Panc1 (cell line): ENCODE measurements around the gene SMPD4. TPM values are rescaled to one million over a fixed set of nuclear protein-coding genes. Genes with fewer than 3 reads are reported as not detected.
A peak's percentile ranks its signal among the peaks of the same experiment; 100 is the strongest.

Source experiments
- ATAC-seq: fragments of 200-7000 bp; cut with Tn5 transposase; 2 replicates; pipeline ENCODE4 v1.9.1; 2020; ENCODE audit warnings: mild to moderate bottlenecking, moderate library complexity
- BruUV-seq: library from RNA; stranded (reverse); fragments of 400-500 nt; replicated peaks from 2 replicates; lab custom pipeline; 2021; lab: Mats Ljungman, UMichigan
- CTCF ChIA-PET: fragments of 300-600 bp; sonication (Branson Sonifier 250); formaldehyde crosslinking; loops from one replicate; lab custom pipeline; 2022; ENCODE audit warnings: antibody characterized with exemption; lab: Charles Lee
- POLR2A ChIA-PET: fragments of 300-600 bp; sonication (Branson Sonifier 250); formaldehyde crosslinking; loops from one replicate; lab custom pipeline; 2022; ENCODE audit warnings: antibody characterized with exemption; lab: Charles Lee
- DNase-seq: peaks from one replicate; pipeline ENCODE4 v3.0.0-alpha.2; 2010; ENCODE audit warnings: low read depth, low spot score
- H3K27ac ChIP-seq: 2 replicates; pipeline ENCODE4 v1.5.1; 2011; ENCODE audit warnings: mild to moderate bottlenecking, low read length, inconsistent platforms
- H3K27me3 ChIP-seq: fragments of 200-500 bp; sonication (Bioruptor generic); 2 replicates; pipeline ENCODE4 v1.6.0; 2014; ENCODE audit warnings: low read length, inconsistent platforms; ENCODE audit not compliant: control insufficient read depth, insufficient read depth
- H3K36me3 ChIP-seq: fragments of 200-500 bp; sonication (Bioruptor generic); 2 replicates; pipeline ENCODE4 v1.5.1; 2014; ENCODE audit warnings: inconsistent platforms, mild to moderate bottlenecking, low read length, moderate library complexity; ENCODE audit not compliant: control insufficient read depth, insufficient read depth
- H3K4me1 ChIP-seq: 2 replicates; pipeline ENCODE4 v1.5.1; 2011; ENCODE audit warnings: inconsistent platforms, mild to moderate bottlenecking, low read length, moderate library complexity; ENCODE audit not compliant: control insufficient read depth, insufficient read depth
- H3K4me3 ChIP-seq, 2 experiments: 2 replicates each; pipeline ENCODE4 v1.5.1; 2011 to 2012; ENCODE audit warnings: low read depth in 2 of 2, low read length in 2 of 2, mild to moderate bottlenecking in 2 of 2, inconsistent platforms in 1 of 2, moderate library complexity in 1 of 2
- H3K9me3 ChIP-seq: fragments of 200-500 bp; sonication (Bioruptor generic); 2 replicates; pipeline ENCODE4 v1.5.1; 2014; ENCODE audit warnings: low read depth, mild to moderate bottlenecking, inconsistent platforms, low read length, moderate library complexity; ENCODE audit not compliant: control insufficient read depth, insufficient read depth
- POLR2AphosphoS5 ChIP-seq: IDR thresholded peaks from 2 replicates; pipeline ENCODE4 v1.6.1; 2012; ENCODE audit warnings: mild to moderate bottlenecking, low read depth, low read length, moderate library complexity
- SIN3A ChIP-seq: IDR thresholded peaks from 2 replicates; pipeline ENCODE4 v1.6.1; 2012; ENCODE audit warnings: low read depth, mild to moderate bottlenecking, low read length, moderate library complexity, borderline replicate concordance; ENCODE audit not compliant: insufficient read depth
- TCF7L2 ChIP-seq: IDR thresholded peaks from 2 replicates; pipeline ENCODE4 v1.6.1; 2011; ENCODE audit warnings: mild to moderate bottlenecking, low read depth, low read length, inconsistent platforms
- in situ Hi-C: cut with HindIII; loops from 2 replicates; pipeline ENCODE4 v1.10.0; 2016; ENCODE audit warnings: low sequenced_read_pairs, low pct_unique_long_range_greater_than_20kb
- intact Hi-C: fragments of 100-400 bp; cut with micrococcal nuclease; formaldehyde crosslinking; loops from one replicate; pipeline ENCODE4 v1.10.0; 2022; ENCODE audit not compliant: unreplicated experiment
- total RNA-seq: library from RNA; stranded (reverse); gene quantifications from one replicate; pipeline ENCODE4 v1.2.1, GENCODE V29; 2021; ENCODE audit not compliant: unreplicated experiment
- TF ChIP-seq, protein P1 (sequence below), 2 experiments: IDR thresholded peaks; 2 replicates each; pipeline ENCODE4 v1.6.1; 2011 to 2012; ENCODE audit warnings: low read depth in 2 of 2, control low read depth in 1 of 2, low read length in 1 of 2, mild to moderate bottlenecking in 1 of 2, moderate library complexity in 1 of 2; ENCODE audit not compliant: insufficient read depth in 1 of 2
- TF ChIP-seq, protein P2 (sequence below): fragments of 450-650 bp; IDR thresholded peaks from 2 replicates; pipeline ENCODE4 v1.5.1; 2017; ENCODE audit warnings: mild to moderate bottlenecking

The SMPD4 gene
- total RNA-seq, 1 experiment from 2014 or later: 89.0 TPM

DNA sequence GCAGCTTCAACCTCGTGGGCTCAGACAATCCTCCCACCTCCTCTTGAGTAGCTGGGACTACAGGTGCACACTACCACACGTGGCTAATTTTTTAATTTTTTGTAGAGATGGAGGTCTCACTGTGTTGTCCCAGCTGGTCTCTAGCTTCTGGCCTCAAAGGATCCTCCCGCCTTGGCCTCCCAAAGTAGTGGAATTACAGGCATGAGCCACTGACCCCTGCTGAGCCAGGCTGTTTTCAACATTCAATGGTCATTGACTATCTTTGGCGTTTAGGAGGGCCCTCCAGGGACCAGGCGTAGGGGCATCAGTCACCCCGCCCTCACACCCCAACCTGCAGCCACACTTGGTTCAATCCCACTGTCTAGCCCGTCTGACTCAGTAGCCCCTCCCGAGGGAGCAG is 5.9 kb upstream of the SMPD4 start:
- DNase-seq: no peak
- CTCF ChIA-PET: no interaction called here
- ATAC-seq: no peak
- Histone ChIP-seq H3K4me1 (no peaks in the 10 kb centered on the region), H3K27me3 (no peaks in the 10 kb centered on the region), H3K36me3 (no peaks in the 10 kb centered on the region), H3K27ac (no peak overlapping the region), H3K4me3 (no peak overlapping the region), H3K9me3 (no peaks in the 10 kb centered on the region)
- no TSS peak for BruUV-seq
- intact Hi-C loops: no loop called here
- POLR2A ChIA-PET: interaction anchor here (0.7 kb wide), 1 partner anchor 18 kb away, joined by 5 read pairs; no protein-coding TSS in a partner anchor
- in situ Hi-C loops: no loop called here
- TF ChIP-seq TCF7L2 (no peak), POLR2AphosphoS5 (no peak), SIN3A (no peak)
- TF ChIP-seq, protein P1, sequence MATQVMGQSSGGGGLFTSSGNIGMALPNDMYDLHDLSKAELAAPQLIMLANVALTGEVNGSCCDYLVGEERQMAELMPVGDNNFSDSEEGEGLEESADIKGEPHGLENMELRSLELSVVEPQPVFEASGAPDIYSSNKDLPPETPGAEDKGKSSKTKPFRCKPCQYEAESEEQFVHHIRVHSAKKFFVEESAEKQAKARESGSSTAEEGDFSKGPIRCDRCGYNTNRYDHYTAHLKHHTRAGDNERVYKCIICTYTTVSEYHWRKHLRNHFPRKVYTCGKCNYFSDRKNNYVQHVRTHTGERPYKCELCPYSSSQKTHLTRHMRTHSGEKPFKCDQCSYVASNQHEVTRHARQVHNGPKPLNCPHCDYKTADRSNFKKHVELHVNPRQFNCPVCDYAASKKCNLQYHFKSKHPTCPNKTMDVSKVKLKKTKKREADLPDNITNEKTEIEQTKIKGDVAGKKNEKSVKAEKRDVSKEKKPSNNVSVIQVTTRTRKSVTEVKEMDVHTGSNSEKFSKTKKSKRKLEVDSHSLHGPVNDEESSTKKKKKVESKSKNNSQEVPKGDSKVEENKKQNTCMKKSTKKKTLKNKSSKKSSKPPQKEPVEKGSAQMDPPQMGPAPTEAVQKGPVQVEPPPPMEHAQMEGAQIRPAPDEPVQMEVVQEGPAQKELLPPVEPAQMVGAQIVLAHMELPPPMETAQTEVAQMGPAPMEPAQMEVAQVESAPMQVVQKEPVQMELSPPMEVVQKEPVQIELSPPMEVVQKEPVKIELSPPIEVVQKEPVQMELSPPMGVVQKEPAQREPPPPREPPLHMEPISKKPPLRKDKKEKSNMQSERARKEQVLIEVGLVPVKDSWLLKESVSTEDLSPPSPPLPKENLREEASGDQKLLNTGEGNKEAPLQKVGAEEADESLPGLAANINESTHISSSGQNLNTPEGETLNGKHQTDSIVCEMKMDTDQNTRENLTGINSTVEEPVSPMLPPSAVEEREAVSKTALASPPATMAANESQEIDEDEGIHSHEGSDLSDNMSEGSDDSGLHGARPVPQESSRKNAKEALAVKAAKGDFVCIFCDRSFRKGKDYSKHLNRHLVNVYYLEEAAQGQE (IDR thresholded peaks at IDR 0.05; ENCODE audit: insufficient read depth in 1 of 2, low read depth in 2 of 2, low read length in 1 of 2): no peak
- TF ChIP-seq, protein P2, sequence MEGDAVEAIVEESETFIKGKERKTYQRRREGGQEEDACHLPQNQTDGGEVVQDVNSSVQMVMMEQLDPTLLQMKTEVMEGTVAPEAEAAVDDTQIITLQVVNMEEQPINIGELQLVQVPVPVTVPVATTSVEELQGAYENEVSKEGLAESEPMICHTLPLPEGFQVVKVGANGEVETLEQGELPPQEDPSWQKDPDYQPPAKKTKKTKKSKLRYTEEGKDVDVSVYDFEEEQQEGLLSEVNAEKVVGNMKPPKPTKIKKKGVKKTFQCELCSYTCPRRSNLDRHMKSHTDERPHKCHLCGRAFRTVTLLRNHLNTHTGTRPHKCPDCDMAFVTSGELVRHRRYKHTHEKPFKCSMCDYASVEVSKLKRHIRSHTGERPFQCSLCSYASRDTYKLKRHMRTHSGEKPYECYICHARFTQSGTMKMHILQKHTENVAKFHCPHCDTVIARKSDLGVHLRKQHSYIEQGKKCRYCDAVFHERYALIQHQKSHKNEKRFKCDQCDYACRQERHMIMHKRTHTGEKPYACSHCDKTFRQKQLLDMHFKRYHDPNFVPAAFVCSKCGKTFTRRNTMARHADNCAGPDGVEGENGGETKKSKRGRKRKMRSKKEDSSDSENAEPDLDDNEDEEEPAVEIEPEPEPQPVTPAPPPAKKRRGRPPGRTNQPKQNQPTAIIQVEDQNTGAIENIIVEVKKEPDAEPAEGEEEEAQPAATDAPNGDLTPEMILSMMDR: no peak

DNA sequence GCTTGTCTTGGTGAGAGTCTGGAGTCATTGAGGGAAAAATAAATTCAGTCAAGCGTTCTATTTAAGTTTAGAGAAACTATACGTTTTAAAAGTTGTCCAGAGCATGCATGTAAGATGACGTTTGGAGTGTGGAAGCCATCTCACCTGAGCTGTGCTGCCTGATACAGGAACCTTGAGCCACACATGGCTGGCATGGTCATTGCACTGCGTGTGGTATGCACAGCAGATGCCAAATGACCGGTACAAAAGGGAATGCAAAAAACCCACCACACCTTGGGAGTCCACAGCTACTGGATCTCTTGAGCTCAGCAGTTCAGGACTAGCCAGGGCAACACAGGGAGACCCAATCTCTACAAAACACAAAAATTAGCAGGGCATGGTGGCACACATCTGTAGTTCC is 5.0 kb upstream of the SMPD4 start:
- no peaks in the 10 kb centered on the region for H3K36me3 ChIP-seq
- in situ Hi-C loops: no loop called here

More for the DNA sequence above, 5.0 kb upstream of the SMPD4 start:
- CTCF ChIA-PET: no interaction called here
- intact Hi-C loops: no loop called here
- no peaks in the 10 kb centered on the region for H3K9me3 ChIP-seq
- POLR2A ChIA-PET: no interaction called here
- no peak overlapping the region for H3K27ac ChIP-seq
- TF ChIP-seq, protein P1 (IDR thresholded peaks at IDR 0.05; ENCODE audit: insufficient read depth in 1 of 2, low read depth in 2 of 2, low read length in 1 of 2): no peak
- TF ChIP-seq TCF7L2 (no peak), SIN3A (no peak), POLR2AphosphoS5 (no peak)
- TF ChIP-seq, protein P2: no peak
- DNase-seq (no peak), ATAC-seq (no peak)
- no peaks in the 10 kb centered on the region for H3K4me1 ChIP-seq
- no peak overlapping the region for H3K4me3 ChIP-seq
- no peaks in the 10 kb centered on the region for H3K27me3 ChIP-seq
- BruUV-seq: TSS peak; percentile 17
